ENCODE results near the gene PRR5L.
"Not testable (repeated sequence)": the region's sequence is repeated elsewhere in the genome, so short reads cannot be mapped to it uniquely, and the experiment has no call there.

PRR5L gene

DNA sequence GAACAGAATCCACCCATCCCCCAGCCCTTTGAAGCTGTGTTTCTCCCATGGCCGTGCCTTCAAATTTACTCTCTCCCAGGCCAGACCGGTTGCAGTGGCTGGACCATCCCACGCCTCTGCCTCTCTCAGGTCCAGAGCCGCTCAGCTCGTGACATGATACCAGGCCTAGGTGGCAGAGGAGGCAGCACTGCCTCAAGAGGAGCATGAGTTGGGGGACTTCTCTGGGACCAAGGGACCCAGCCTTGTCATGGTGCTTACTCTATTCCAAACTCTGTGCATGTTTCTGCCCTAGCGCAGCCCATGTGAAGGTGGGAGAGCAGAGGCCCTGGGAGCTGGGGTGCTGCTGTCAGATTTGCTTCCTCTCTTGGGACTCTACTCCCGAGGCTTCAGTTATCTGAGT is 163.0 kb downstream of the PRR5L start:
- DNase-seq (ENCODE audit: low read depth in 2 of 2) = no peak

GRCh38 chr11:36460220-36460619 is 164.1 kb downstream of the PRR5L start:
- DNase-seq (ENCODE audit: low read depth in 2 of 2) = no peak

DNA sequence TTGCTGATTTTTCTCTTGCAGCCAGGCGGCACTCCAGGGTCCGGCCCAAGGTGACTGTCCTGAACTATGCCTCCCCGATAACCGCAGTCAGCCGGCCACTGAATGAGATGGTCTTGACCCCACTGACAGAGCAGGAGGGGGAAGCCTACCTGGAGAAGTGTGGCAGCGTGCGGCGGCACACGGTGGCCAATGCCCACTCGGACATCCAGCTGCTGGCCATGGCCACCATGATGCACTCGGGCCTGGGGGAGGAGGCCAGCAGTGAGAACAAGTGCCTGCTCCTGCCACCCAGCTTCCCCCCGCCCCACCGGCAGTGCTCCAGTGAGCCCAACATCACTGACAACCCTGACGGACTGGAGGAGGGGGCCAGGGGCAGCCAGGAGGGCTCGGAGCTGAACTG is 166.2 kb downstream of the PRR5L start:
- DNase-seq (ENCODE audit: low read depth in 2 of 2) = no peak

GRCh38 chr11:36463781-36464180 is 167.7 kb downstream of the PRR5L start:
- no peak for DNase-seq (ENCODE audit: low read depth in 2 of 2)

DNA sequence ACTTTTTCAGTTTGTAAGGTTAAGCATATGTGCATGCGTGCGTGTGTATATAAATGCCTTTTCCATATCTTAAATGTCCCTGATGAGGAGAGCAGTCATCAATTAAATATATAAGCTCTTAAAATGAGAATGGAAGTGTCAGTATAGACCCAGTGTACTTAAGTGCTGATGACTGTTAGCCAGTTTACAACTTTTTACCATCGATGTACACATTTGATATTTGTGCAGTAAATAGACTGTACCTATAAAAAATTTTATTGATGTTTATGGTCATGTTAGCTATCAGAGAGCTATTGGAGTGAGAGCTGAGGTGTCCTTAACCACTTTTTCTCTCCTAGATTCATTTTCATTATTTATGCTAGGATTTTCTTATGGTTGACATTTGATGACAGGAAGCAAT is 168.6 kb downstream of the PRR5L start:
- no peak for DNase-seq (ENCODE audit: low read depth in 2 of 2)

- DNase-seq (ENCODE audit: low read depth in 2 of 2) = no peak
Observed at GRCh38 chr11:36465449-36466163, 169.5 kb downstream of the PRR5L start.

GRCh38 chr11:36467012-36467411 is 170.9 kb downstream of the PRR5L start:
- DNase-seq (ENCODE audit: low read depth in 2 of 2) = no peak

DNA sequence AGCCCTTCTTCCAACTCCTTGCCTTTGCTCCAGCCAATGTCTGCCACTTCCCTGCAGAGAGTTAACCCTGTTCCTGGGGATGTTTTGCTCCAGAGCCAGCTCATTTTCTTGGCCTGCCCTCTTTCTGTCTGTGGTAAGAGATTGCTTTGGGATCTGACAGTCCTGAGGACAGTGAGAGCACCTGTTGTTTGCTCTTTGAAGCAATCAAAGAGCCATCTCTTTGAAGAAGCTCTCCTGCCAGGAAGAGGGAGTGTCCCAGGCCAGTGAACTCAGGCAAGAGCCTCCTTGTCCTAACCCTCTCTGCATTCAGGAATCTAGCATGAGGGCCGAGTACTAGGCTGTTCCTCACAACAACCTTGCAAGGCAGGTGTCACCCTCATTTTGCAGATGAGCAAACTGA is 171.8 kb downstream of the PRR5L start:
- DNase-seq (ENCODE audit: low read depth in 2 of 2) = no peak

DNA sequence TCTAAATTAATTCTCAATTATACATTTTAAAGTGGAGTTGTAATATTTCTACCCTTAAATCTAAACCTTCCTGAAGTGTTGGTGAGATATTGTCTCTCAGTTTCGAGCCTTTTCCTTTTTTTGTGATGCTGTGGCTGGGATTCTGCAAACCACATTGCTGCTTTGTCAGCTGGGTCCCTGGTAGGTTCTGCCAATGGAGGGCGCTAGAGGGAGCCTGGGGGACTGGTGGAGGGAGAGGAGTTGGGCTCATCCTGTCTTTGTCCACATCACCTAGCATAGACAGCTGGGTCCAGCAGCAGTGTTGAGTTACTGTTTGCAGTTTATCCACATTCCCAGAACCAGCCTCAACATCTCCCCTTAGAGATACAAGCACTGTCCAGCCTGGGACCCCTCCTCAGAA is 173.0 kb downstream of the PRR5L start:
- no peak for DNase-seq (ENCODE audit: low read depth in 2 of 2)

GRCh38 chr11:36469881-36470802 is 174.1 kb downstream of the PRR5L start:
- DNase-seq (ENCODE audit: low read depth in 2 of 2) = no peak

DNA sequence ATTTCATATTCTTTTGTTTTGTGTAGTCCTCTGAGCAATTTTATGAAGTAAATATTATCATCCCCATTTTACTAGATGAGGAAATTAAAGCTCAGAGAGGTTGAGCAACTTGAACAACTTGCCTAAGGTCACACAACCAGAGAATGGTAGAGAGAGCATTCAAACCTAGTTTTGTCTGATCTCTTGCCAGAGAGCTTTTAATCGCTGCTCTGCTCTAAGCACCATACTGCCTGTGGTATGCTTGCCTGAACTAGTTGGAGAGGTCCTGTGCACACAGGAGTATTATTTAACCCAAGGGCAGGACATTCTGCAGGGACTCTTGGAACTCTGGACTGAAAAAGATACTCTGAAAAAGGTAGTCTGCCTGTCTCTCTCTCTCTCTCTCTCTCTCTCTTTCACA is 175.5 kb downstream of the PRR5L start:
- no peak for DNase-seq (ENCODE audit: low read depth in 2 of 2)

GRCh38 chr11:36475192-36475591 is 179.1 kb downstream of the PRR5L start:
- no peak for DNase-seq (ENCODE audit: low read depth in 2 of 2)

DNA sequence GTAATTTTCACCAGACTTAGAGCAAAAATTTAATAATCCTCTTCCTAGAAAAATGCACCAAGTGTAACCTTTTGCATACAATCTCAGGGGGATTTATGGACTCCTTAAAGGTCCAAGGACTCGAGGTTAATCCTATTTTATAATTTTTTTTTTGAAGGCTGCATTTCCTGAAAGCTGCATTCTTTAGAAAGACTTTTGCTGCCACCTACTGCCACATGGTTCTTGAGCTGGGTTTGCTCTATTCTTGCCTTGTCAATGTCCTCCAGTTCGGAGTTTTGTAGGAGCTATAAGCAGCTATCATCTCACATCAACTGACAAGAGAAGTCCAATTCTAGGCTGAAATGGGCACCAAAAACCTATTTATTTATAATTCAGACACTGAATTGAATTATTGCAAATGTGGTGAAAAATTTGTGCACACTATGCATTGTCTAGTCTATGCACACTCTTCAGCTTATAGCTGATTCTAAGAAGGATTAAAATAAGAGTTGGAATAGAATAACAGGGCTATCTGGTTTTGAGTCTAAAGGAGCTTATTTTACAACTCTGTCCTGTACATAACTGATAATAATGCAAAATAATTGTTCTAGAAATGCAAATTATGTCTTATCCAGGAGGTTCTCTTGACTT is 182.7 kb downstream of the PRR5L start:
- DNase-seq (ENCODE audit: low read depth in 2 of 2) = no peak

DNA sequence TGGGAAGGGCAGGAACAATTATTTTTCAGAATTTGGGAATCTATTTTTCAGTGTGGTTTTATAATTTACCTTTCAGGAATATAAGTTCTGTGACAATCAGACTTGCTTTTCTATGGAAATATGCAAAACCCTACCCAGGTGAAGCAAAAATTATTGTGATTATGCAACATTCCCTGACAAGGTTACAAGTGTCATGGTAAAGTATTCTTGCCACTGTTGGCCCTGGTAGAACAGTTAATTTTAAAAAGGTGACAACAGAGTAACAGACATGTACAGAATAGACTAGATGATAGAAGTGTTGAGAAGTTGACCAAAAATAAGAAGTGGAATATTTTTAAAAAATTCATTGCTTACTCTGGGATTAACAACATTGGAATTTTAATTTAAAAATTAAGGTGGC is 184.7 kb downstream of the PRR5L start:
- DNase-seq (ENCODE audit: low read depth in 2 of 2) = no peak

DNA sequence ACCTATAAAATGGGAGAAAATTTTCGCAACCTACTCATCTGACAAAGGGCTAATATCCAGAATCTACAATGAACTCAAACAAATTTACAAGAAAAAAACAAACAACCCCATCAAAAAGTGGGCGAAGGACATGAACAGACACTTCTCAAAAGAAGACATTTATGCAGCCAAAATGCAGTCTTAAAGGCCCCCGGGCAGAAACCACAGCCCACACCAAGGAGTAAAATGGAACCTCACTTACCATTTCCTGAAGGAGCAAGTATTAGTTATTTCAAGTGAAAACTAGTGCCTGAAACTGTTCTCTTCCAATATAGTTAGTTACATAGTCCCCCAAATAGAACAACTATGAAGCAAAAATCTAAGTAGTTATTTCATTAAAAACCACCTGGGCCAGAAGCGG is 187.0 kb downstream of the PRR5L start:
- not testable (repeated sequence) for DNase-seq (ENCODE audit: low read depth in 2 of 2)

DNA sequence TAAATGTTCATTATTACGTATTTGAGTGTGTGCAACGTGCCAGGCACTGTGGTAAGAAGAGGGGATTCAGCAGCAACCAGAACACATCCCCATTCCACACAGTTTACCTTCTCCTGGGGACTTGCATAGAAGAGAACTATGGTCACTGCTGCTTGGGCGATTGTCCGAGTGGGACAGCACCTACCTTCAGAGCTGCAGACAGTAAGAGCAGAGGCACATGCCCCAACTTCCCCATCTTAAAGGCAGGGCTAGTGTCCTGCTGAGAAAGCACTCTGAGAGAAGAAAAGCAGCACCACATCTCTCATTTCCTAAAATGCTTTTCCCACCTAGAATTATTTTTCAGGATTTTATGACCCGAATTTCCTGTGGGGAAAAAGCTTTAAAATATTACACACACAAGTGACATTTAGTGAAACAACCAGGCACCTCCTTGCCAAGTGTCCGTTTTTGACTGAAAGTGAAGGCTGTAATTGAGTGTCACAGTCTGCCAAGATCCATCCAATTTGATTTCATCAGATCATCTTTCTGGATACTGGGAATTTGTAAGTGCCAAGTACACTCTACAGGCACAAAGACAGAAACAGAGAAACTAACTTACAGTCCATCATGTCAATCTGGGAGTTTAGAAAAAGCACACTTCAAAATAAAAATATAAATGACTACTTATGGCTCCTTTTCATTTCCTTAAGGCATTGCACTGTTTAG is 189.4 kb downstream of the PRR5L start:
- no peak for DNase-seq (ENCODE audit: low read depth in 2 of 2)

- DNase-seq (ENCODE audit: low read depth in 2 of 2) = no peak
Observed at GRCh38 chr11:36487619-36488018, 191.5 kb downstream of the PRR5L start.

- no peak for DNase-seq (ENCODE audit: low read depth in 2 of 2)
Observed at GRCh38 chr11:36488096-36488495, 192.0 kb downstream of the PRR5L start.

DNA sequence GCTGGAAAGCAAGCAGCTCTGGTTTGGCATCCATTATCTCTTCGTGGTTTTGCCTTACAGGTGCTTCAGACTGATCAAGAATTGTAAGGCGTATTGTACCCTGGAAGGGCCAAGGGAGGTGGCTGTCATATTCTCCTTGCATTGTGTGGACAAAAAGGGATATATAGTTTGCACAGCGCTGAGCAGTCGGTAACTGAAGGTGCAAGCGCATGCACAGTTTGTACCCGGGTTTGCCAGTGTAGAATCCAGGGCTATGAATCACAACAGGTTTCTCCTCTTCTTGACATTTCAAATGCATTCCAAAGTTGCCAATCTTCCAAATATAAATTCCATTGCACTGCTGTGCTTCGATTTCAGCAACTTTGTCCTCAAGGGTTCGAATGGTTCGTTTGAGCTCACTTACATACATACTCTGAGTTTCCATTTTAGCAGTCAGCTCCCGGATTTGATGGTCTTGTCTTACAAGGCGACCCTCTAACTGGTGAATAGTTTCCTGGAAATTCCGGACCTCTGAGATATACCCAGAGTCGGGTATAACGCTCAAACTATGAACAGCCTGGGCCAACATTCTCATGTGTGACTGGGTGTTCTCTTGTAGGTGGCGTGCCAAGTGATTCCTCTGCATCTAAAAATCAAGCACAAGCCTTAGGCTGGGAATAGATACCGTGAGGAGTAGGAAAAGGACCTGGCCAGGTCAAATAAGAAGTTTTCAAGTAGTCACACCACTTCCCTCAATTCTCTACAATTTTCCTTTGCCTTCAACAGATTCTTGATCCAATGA is 194.1 kb downstream of the PRR5L start:
- DNase-seq (ENCODE audit: low read depth in 2 of 2) = no peak

DNA sequence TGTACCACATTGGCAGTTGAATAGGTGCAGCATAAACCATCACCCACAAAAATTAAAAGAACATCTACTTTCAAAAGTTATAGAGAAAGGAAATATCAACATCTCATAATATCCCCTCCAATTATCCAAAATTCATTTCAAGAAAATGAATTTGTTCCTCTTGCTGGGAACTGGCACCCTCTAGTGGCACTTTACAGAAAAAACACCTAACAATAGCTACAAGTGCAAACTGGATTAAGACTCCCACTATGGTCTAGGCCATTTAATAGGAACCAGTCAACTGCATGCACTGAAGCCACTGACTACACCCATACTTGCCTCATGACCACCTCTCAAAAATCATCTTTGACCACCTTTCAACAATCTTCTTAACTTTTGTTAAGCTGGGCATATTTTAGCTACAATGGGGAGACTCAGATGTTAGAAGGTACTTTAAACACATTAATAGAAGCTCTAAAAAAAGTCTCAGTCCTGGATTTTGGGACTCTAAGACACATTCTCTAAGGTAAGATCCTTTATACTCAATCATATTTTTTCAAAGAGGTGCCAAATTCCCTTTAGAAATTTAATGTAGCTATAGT is 196.7 kb downstream of the PRR5L start:
- DNase-seq (ENCODE audit: low read depth in 2 of 2) = no peak

GRCh38 chr11:36493332-36493731 is 197.2 kb downstream of the PRR5L start:
- no peak for DNase-seq (ENCODE audit: low read depth in 2 of 2)

All from stimulated activated CD8-positive, alpha-beta memory T cell treated with anti-CD3 and anti-CD28 coated beads, Interleukin-2, amount 100 ng/mL, for 1 hour (primary cell).